GM12878 (cell line): Measurements from ENCODE around the gene KIAA1217.

ENCODE experiments used
- ASH2L ChIP-seq: fragments of 300-600, 200-600 bp; sonication (generic); IDR thresholded peaks from 2 replicates; pipeline ENCODE4 v1.6.1; 2017; ENCODE audit warnings: low read depth, mild to moderate bottlenecking, borderline replicate concordance
- MYC ChIP-seq: IDR thresholded peaks from 2 replicates; pipeline ENCODE4 v1.6.1; 2011; ENCODE audit warnings: mild to moderate bottlenecking, low read length, moderate library complexity, inconsistent platforms; ENCODE audit not compliant: insufficient read depth, insufficient replicate concordance, insufficient read length, severe bottlenecking
- POLR2A ChIP-seq: IDR thresholded peaks from 2 replicates; pipeline ENCODE4 v1.6.1; 2011; ENCODE audit warnings: low read depth, mild to moderate bottlenecking, low read length
- SIN3A ChIP-seq: IDR thresholded peaks from 2 replicates; pipeline ENCODE4 v1.6.1; 2012; ENCODE audit warnings: low read depth, low read length, improper control_type of control experiment
- SPI1 ChIP-seq: IDR thresholded peaks from 2 replicates; pipeline ENCODE4 v1.6.1; 2011; ENCODE audit warnings: low read depth, mild to moderate bottlenecking, low read length, moderate library complexity, borderline replicate concordance; ENCODE audit not compliant: insufficient read depth
- TCF12 ChIP-seq: IDR thresholded peaks from 2 replicates; pipeline ENCODE4 v1.6.1; 2011; ENCODE audit warnings: low read depth, mild to moderate bottlenecking, low read length
- TF ChIP-seq, protein P1 (sequence below): fragments of 450-650 bp; IDR thresholded peaks from 2 replicates; pipeline ENCODE4 v1.6.1; 2014; ENCODE audit warnings: mild to moderate bottlenecking

DNA sequence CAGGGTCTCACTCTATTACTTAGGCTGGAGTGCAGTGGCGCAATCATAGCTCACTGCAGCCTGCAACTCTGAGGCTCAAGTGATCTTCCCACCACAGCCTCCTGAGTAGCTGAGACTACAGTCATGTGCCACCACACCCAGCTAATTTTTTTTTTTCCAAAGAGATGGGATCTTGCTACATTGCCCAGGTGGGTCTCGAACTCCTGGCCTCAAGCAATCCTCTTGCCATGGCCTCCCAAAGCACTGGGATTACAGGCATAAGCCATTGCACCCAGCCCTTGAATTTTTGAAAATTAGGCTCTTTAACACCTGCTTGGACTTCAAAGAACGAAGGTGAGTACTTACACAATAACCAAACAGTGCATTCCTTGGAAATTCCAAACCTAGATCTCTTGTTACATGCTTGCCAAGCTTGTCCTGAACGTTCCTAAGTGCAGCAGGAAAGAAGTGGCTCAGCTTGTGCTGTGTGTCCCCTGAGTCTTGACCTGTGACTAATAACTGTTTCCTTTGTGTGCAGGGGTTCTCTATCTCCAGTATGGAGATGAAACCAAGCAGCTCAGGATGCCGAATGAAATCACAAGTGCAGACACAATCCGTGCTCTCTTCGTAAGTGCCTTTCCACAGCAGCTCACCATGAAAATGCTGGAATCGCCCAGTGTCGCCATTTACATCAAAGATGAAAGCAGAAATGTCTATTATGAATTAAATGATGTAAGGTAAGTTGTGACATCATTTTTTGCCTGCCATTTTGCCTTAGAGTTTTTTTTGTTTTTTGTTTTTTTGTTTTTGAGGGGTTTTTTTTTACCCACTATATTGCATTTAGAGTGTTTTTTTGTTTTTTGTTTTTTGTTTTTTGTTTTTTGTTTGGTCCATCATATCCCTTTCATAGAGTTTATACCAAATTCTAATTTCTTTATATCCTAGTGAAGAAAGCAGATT, 223.8 kb downstream of the KIAA1217 start:
- TF ChIP-seq ASH2L (no peak), SPI1 (no peak), TCF12 (no peak), MYC (no peak), SIN3A (no peak), POLR2A (no peak)
- TF ChIP-seq, protein P1, sequence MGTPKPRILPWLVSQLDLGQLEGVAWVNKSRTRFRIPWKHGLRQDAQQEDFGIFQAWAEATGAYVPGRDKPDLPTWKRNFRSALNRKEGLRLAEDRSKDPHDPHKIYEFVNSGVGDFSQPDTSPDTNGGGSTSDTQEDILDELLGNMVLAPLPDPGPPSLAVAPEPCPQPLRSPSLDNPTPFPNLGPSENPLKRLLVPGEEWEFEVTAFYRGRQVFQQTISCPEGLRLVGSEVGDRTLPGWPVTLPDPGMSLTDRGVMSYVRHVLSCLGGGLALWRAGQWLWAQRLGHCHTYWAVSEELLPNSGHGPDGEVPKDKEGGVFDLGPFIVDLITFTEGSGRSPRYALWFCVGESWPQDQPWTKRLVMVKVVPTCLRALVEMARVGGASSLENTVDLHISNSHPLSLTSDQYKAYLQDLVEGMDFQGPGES, result no peak
